VCaP (cell line): ENCODE measurements around the gene NAV2.

ENCODE experiments used
- H3K27ac ChIP-seq: fragments of 450-650 bp; 2 replicates; pipeline ENCODE4 v1.5.1; 2017
- TF ChIP-seq, protein P1 (sequence below): fragments of 450-650 bp; conservative IDR thresholded peaks from 2 replicates; pipeline ENCODE4 v1.5.1; 2017; ENCODE audit warnings: mild to moderate bottlenecking, moderate library complexity

The NAV2 gene

DNA sequence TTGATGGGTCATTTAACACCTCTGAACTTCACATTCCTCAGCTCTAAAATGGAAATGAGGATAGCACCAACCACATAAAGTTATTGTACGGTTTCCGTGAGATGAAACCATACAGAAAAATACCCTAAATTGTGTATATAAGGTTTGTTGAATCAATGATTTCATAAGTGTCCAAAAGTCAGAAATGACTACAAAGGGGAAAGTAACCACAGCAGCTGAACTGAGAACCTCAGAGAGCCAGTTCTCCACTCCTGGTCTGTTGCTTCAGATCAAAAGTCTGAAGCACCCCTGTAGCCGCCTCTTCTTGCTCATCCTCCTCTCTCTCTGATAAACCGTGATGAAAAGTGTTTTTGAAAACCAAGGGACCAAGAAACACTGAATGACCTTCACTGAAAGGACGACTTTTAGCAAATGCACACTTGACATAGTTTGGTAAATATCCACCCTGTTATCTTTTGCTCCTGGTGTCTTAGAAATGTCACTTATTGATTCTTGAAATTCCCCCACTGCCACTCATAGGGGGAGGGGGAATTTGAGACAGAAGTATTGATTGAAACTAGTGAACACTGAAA, 194.5 kb downstream of the NAV2 start:
- TF ChIP-seq, protein P1, sequence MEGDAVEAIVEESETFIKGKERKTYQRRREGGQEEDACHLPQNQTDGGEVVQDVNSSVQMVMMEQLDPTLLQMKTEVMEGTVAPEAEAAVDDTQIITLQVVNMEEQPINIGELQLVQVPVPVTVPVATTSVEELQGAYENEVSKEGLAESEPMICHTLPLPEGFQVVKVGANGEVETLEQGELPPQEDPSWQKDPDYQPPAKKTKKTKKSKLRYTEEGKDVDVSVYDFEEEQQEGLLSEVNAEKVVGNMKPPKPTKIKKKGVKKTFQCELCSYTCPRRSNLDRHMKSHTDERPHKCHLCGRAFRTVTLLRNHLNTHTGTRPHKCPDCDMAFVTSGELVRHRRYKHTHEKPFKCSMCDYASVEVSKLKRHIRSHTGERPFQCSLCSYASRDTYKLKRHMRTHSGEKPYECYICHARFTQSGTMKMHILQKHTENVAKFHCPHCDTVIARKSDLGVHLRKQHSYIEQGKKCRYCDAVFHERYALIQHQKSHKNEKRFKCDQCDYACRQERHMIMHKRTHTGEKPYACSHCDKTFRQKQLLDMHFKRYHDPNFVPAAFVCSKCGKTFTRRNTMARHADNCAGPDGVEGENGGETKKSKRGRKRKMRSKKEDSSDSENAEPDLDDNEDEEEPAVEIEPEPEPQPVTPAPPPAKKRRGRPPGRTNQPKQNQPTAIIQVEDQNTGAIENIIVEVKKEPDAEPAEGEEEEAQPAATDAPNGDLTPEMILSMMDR, result no peak
- no peak overlapping the region for H3K27ac ChIP-seq

DNA sequence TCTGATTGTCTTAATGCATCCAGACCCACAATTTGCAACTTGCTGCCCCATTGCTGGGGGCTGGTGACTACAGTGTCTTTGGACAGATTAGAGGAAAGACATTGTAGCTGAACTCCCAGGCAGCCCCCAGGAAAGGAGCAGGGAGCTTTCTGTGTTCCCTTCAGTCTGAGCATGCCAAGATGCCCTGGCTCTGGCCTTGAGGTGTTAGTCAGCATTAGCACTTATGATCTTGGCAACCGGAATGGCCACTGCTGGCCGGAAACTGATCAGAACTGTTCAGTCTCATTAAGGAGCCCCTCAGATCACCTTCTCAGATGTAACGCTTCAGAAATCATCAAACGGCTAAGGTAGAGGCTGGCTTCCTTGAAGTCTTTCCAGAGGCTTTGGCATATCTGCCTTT, 195.2 kb downstream of the NAV2 start:
- no peak overlapping the region for H3K27ac ChIP-seq
- TF ChIP-seq, protein P1, result no peak

DNA sequence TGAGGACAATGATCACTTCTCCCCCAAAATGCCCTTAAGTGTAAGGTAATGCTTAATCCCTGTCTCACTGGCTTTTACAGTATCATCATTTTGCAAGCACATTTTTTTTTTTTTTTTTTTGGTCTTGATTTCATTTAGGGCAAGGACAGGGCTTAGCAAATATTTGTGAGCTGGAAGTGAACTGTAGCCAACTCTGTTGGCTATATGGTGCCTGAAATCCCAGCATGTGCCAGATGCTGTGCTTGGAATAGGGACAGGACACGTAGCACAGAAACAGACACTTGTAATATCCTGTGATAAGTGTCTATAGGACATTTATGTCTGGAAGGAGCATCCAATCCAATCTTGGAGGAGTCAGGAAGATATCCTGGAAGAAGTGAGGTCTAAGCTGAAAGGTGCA, 198.3 kb downstream of the NAV2 start:
- TF ChIP-seq, protein P1, result no peak

DNA sequence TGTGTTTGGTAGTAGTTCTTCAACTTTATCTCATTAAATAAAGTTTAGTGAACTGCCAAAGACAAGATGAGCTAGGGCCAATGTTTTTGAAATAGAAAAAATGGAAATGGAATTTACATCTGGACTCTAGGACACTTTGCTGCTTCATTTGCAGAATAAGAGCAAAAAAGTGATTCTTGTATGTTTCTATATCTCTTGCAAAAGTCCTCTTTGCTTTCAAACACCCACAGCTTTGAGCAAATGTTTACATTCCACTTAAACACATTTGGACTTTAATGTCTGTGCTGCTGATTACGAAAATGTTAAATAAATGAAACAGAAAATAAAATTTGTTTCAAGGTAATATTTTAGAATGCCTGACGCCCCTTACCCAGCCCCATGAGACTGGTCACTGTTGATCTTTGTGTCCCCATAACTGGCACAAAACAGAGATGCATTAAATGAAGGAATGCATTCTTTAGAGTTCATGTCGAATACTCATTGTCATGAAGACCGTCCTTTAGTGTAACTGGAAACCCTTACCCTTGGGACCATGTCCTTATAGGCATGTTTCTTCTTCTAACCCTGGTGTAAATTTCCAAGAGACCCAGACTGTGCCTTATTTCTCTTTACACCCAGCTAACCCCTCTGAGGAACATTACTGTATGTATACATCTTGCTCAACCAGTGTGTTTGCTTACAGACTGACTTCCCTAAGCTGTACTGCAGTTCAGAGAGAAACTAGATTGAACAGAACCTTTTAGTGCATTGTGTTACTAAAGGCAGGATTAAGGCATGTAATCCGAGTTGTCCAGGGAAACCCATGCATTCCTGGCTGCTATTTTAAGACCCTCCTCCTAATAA, 199.7 kb downstream of the NAV2 start:
- TF ChIP-seq, protein P1, result no peak
- no peak overlapping the region; the same call in 1 of the 2 replicates for H3K27ac ChIP-seq

More for the DNA sequence above, 198.3 kb downstream of the NAV2 start:
- H3K27ac ChIP-seq, result 0 out of 2 replicates have a peak overlapping the region, but pooled peaks have one; percentile 20

DNA sequence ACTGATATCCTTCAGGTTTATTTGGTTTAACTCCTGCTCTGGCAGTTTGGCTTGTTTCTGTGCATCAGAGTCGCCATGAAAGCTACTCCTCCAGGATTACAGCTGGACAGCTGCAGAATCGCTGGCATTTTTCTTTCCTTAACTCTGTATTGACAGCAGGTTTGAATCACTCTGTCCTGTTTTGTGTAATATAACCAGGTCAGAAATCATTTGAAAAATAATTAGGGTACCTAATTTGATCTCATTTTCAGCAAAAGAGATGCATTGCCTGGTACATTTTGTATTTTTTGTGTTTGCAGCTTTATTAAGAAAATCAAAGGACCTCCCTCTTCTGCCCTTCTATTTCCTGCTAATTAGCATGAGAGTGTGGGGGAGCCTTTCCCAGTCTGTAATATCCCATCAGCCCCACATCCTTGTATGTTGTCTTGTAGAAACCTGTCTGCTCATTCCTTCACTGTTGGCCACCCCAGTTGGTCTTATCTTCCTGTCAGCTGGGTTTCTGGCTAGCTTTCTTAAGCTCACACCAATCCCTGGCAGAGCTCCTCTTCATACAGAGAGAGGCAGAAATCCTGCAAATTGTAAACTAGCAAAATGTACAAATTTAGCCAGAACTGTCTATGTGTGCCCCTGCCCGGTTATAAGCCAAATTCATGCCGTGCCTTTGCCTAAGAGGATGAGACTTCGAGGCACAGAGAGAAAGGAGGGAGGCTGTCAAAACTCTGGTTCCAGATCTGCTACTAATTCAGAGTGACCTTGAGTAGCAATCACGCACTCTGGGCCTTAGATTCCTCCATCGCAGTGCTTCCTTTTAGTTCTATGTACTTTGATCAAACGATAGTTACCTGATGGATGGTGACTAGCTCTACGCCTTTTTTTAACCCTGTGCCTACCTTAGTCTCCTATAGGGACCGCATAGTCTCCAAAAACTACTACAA, 200.6 kb downstream of the NAV2 start:
- TF ChIP-seq, protein P1, result no peak
- no peak overlapping the region; the same call in 1 of the 2 replicates for H3K27ac ChIP-seq

DNA sequence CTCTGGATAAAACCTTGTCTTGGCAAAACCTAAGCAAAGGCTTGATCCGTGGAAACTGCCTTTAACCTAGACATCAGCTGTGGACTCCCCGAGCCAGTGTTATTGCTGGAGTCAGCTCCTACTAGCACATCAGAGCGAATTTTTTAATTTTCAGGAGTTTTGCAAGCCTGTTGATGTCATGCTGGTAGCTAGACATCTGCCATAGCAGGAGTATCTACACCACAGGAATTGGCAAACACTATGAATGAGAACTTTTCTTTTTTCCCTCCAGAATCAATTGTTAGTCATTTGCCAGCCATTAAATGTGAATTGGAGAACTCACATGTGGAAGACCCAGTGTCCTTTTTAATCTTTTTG, 201.2 kb downstream of the NAV2 start:
- TF ChIP-seq, protein P1, result no peak
- no peak overlapping the region for H3K27ac ChIP-seq

DNA sequence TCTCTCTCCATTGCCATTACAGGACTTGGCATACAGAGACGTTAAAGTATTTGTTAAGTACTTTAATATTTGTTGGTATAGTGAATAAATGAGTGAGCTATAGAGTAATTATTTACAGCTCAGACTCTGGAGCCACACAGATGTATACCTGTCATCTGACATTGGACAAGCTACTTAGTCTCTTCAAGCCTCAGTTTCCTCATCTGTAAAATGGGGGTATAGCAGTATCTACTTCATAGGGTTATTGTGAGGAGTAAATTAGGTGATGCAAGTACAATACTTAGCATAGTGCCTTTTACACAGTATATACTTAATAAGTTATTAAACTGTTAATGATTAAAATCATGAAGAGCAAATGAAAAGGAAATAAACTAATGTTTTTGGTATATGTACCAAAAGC, 203.2 kb downstream of the NAV2 start:
- no peak overlapping the region for H3K27ac ChIP-seq
- TF ChIP-seq, protein P1, result no peak
